ENCODE results near the gene LPCAT2.
A peak's percentile ranks its signal among the peaks of the same experiment; 100 is the strongest.

- TF ChIP-seq CTCF (IDR thresholded peaks at IDR 0.05; ENCODE audit: low read depth, low read length) (no peak), POLR2A (IDR thresholded peaks at IDR 0.05; ENCODE audit: extremely low read depth, insufficient read length) (peak; percentile 90)
These were observed at the start of gene LPCAT2 for GRCh38 chr16:55508941-55509931.

Measured in NB4 (cell line).